H9 (cell line): ENCODE measurements around the gene GRIP2. TPM values are rescaled to one million over a fixed set of nuclear protein-coding genes. Genes with fewer than 3 reads are reported as not detected.

Experiments
- DNase-seq: peaks from one replicate; pipeline ENCODE4 v3.0.0-alpha.2; 2017
- H2AFZ ChIP-seq: one replicate; pipeline ENCODE4 v1.6.1; 2013; ENCODE audit warnings: mild to moderate bottlenecking, low read length, control low read depth, moderate library complexity
- H2AK5ac ChIP-seq: 2 replicates; pipeline ENCODE4 v1.6.1; 2013; ENCODE audit warnings: low read length, control low read depth, mixed read lengths; ENCODE audit not compliant: insufficient read length
- H2BK120ac ChIP-seq: one replicate; pipeline ENCODE4 v1.6.1; 2013; ENCODE audit warnings: low read depth, mild to moderate bottlenecking, low read length, control low read depth, inconsistent platforms; ENCODE audit not compliant: poor library complexity, severe bottlenecking
- H2BK12ac ChIP-seq: 2 replicates; pipeline ENCODE4 v1.6.1; 2013; ENCODE audit warnings: low read length, control low read depth, mixed read lengths, low read depth; ENCODE audit not compliant: insufficient read length
- H2BK15ac ChIP-seq: 2 replicates; pipeline ENCODE4 v1.6.1; 2013; ENCODE audit warnings: low read depth, low read length, control low read depth
- H2BK20ac ChIP-seq: one replicate; pipeline ENCODE4 v1.6.1; 2013; ENCODE audit warnings: low read depth, mild to moderate bottlenecking, low read length, control low read depth, inconsistent platforms; ENCODE audit not compliant: poor library complexity, severe bottlenecking
- H2BK5ac ChIP-seq: 2 replicates; pipeline ENCODE4 v1.6.1; 2013; ENCODE audit warnings: low read length, control low read depth, mixed read lengths; ENCODE audit not compliant: insufficient read length
- H3K14ac ChIP-seq: 2 replicates; pipeline ENCODE4 v1.6.1; 2013; ENCODE audit warnings: low read length, control low read depth; ENCODE audit not compliant: insufficient read depth
- H3K18ac ChIP-seq: 2 replicates; pipeline ENCODE4 v1.6.1; 2013; ENCODE audit warnings: low read depth, mild to moderate bottlenecking, mixed read lengths, low read length, control low read depth; ENCODE audit not compliant: insufficient read length
- H3K23ac ChIP-seq: 2 replicates; pipeline ENCODE4 v1.6.1; 2013; ENCODE audit warnings: low read length, control low read depth, mixed read lengths, low read depth; ENCODE audit not compliant: insufficient read length
- H3K23me2 ChIP-seq: 2 replicates; pipeline ENCODE4 v1.6.1; 2013; ENCODE audit warnings: low read depth, mild to moderate bottlenecking, mixed read lengths, low read length, control low read depth; ENCODE audit not compliant: insufficient read length, poor library complexity, severe bottlenecking
- H3K27ac ChIP-seq: 2 replicates; pipeline ENCODE4 v1.5.1; 2013; ENCODE audit warnings: low read length, control low read depth, mixed read lengths, low read depth; ENCODE audit not compliant: insufficient read length
- H3K27me3 ChIP-seq: 2 replicates; pipeline ENCODE4 v1.6.1; 2013; ENCODE audit warnings: low read length, control low read depth, inconsistent platforms; ENCODE audit not compliant: insufficient read depth
- H3K4ac ChIP-seq: 2 replicates; pipeline ENCODE4 v1.6.1; 2013; ENCODE audit warnings: low read depth, mild to moderate bottlenecking, control low read depth, inconsistent platforms, low read length, moderate library complexity
- H3K4me1 ChIP-seq: 2 replicates; pipeline ENCODE4 v1.6.1; 2013; ENCODE audit warnings: low read length, control low read depth, inconsistent platforms; ENCODE audit not compliant: insufficient read depth
- H3K4me2 ChIP-seq: 2 replicates; pipeline ENCODE4 v1.6.1; 2013; ENCODE audit warnings: low read length, control low read depth, mixed read lengths; ENCODE audit not compliant: insufficient read length, insufficient read depth
- H3K56ac ChIP-seq: 2 replicates; pipeline ENCODE4 v1.6.1; 2013; ENCODE audit warnings: low read depth, mild to moderate bottlenecking, mixed read lengths, low read length, control low read depth; ENCODE audit not compliant: insufficient read length
- H3K79me1 ChIP-seq: 2 replicates; pipeline ENCODE4 v1.6.1; 2013; ENCODE audit warnings: low read depth, mild to moderate bottlenecking, moderate library complexity, low read length, control low read depth, inconsistent platforms; ENCODE audit not compliant: insufficient read depth, poor library complexity, severe bottlenecking
- H3K79me2 ChIP-seq: 2 replicates; pipeline ENCODE4 v1.6.1; 2013; ENCODE audit warnings: low read length, control low read depth, inconsistent platforms; ENCODE audit not compliant: insufficient read depth
- H3K9ac ChIP-seq: 2 replicates; pipeline ENCODE4 v1.6.1; 2013; ENCODE audit warnings: low read length, control low read depth, mixed read lengths; ENCODE audit not compliant: insufficient read length; ENCODE audit errors: extremely low read depth
- H3K9me3 ChIP-seq: one replicate; pipeline ENCODE4 v1.6.1; 2013; ENCODE audit warnings: low read depth, low read length, inconsistent platforms; ENCODE audit not compliant: control insufficient read depth
- H3T11ph ChIP-seq: one replicate; pipeline ENCODE4 v1.6.1; 2013; ENCODE audit warnings: mild to moderate bottlenecking, low read length, control low read depth, inconsistent platforms
- H4K20me1 ChIP-seq: one replicate; pipeline ENCODE4 v1.6.1; 2013; ENCODE audit not compliant: control insufficient read depth, insufficient read length, insufficient read depth
- H4K5ac ChIP-seq: 2 replicates; pipeline ENCODE4 v1.6.1; 2013; ENCODE audit warnings: low read depth, mild to moderate bottlenecking, mixed read lengths, low read length, control low read depth; ENCODE audit not compliant: insufficient read length
- H4K8ac ChIP-seq: replicated peaks from 2 replicates; pipeline ENCODE4 v1.6.1; 2013; ENCODE audit warnings: low read length, control low read depth, mixed read lengths, low read depth; ENCODE audit not compliant: insufficient read length
- H4K91ac ChIP-seq: 2 replicates; pipeline ENCODE4 v1.6.1; 2013; ENCODE audit warnings: low read depth, mild to moderate bottlenecking, moderate library complexity, mixed read lengths, low read length, control low read depth; ENCODE audit not compliant: insufficient read length
- H3K27ac Mint-ChIP-seq, 3 experiments: 2 replicates in 2 of 3; 3 replicates in 1 of 3; pipeline ENCODE4 v1.8.0; 2020 to 2021; ENCODE audit warnings: mixed read lengths in 3 of 3, mild to moderate bottlenecking in 1 of 3, moderate library complexity in 1 of 3
- H3K27me3 Mint-ChIP-seq: 2 replicates; pipeline ENCODE4 v1.8.0; 2021; ENCODE audit warnings: low read depth, mild to moderate bottlenecking, moderate library complexity, mixed read lengths
- H3K36me3 Mint-ChIP-seq, 3 experiments: 2 replicates in 2 of 3; 3 replicates in 1 of 3; pipeline ENCODE4 v1.8.0; 2020 to 2021; ENCODE audit warnings: low read depth in 3 of 3, mixed read lengths in 3 of 3; ENCODE audit not compliant: insufficient read depth in 1 of 3
- H3K4me1 Mint-ChIP-seq, 2 experiments: 2 replicates each; pipeline ENCODE4 v1.8.0; 2020; ENCODE audit warnings: mixed read lengths in 2 of 2
- H3K4me3 Mint-ChIP-seq, 2 experiments: 2 replicates in 1 of 2; 3 replicates in 1 of 2; pipeline ENCODE4 v1.8.0; 2020 to 2021; ENCODE audit warnings: mild to moderate bottlenecking in 2 of 2, mixed read lengths in 2 of 2, moderate library complexity in 1 of 2
- H3K9me3 Mint-ChIP-seq, 2 experiments: 2 replicates in 1 of 2; 3 replicates in 1 of 2; pipeline ENCODE4 v1.8.0; 2020; ENCODE audit warnings: mild to moderate bottlenecking in 2 of 2, mixed read lengths in 2 of 2, moderate library complexity in 1 of 2
- CTCF ChIP-seq: fragments of 200-600 bp; sonication (generic); conservative IDR thresholded peaks from 3 replicates; pipeline ENCODE4 v1.8.0; 2021; ENCODE audit warnings: antibody characterized with exemption, mild to moderate bottlenecking
- WGBS: extraction: QIAGEN DNeasy Blood & Tissue Kit; methylation state at CpG from one replicate; pipeline ENCODE4 v1.1.7; 2013; ENCODE audit warnings: missing lambda C conversion rate, low lambda C conversion rate, mixed read lengths; ENCODE audit not compliant: insufficient read length; ENCODE audit errors: extremely low coverage; 5-methylcytosine and 5-hydroxymethylcytosine counted together
- total RNA-seq: library from RNA; stranded (reverse); gene quantifications from 2 replicates; pipeline ENCODE4 v1.2.1, GENCODE V29; 2021

The GRIP2 gene
- total RNA-seq, 1 experiment from 2014 or later = 3.1 TPM

DNA sequence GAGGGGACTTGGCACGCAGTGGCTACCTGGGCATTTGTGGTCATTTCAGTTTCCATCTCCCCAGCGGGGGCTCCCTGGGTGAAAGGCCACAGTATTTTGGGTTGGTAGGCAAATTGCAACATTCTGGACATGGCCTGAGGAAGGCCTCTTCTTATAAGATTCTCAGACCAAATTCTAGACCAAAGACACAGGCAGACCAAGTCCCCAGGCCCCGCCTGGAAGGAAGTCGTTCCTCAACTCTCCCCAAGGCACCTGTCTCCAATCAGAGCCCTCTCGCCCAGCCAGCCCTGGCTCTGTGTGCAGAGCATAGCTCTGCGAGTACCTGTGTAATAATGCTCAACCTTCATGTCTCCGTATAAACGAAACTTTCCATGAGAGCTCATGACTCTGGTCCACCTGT is 53.1 kb downstream of the GRIP2 start:
- no peak overlapping the region for H2BK15ac ChIP-seq
- H3K79me2 ChIP-seq = no peaks in the 10 kb centered on the region
- no peak overlapping the region for H3K18ac ChIP-seq
- no peak overlapping the region for H3K4me3 Mint-ChIP-seq
- H3K4me1 Mint-ChIP-seq = peaks cover 4 to 7% of the 10 kb centered on the region in 2 experiments
- H2BK120ac ChIP-seq = no peak overlapping the region
- H3K27ac ChIP-seq = no peak overlapping the region
- no peaks in the 10 kb centered on the region for H3K79me1 ChIP-seq
- no peak overlapping the region for H4K8ac ChIP-seq
- no peak overlapping the region for H3K14ac ChIP-seq
- no peaks in the 10 kb centered on the region for H3K27me3 ChIP-seq
- H3K23me2 ChIP-seq = no peaks in the 10 kb centered on the region
- no peak overlapping the region for H3K4me2 ChIP-seq
- no peaks in the 10 kb centered on the region for H4K20me1 ChIP-seq
- DNase-seq = no peak
- no peak overlapping the region for H3K9ac ChIP-seq
- no peak overlapping the region for H4K91ac ChIP-seq
- no peak overlapping the region; a peak in 1 of 7 replicates for H3K27ac Mint-ChIP-seq
- no CpG with 5 or more reads among the region's 8 CpGs for WGBS
- TF ChIP-seq CTCF = no peak
- no peak overlapping the region for H3K4ac ChIP-seq
- H2BK5ac ChIP-seq = no peak overlapping the region
- no peaks in the 10 kb centered on the region for H3K4me1 ChIP-seq
- H3K23ac ChIP-seq = no peak overlapping the region
- H4K5ac ChIP-seq = no peak overlapping the region
- H2AFZ ChIP-seq = no peak overlapping the region
- no peak overlapping the region for H3T11ph ChIP-seq
- no peak overlapping the region for H2BK12ac ChIP-seq
- H2AK5ac ChIP-seq = no peak overlapping the region
- H3K27me3 Mint-ChIP-seq = no peaks in the 10 kb centered on the region
- peaks cover 13 to 53% (median 21%) of the 10 kb centered on the region in 3 experiments; a peak in 6 of 7 replicates for H3K36me3 Mint-ChIP-seq
- no peak overlapping the region for H3K56ac ChIP-seq
- no peaks in the 10 kb centered on the region for H3K9me3 ChIP-seq
- no peaks in the 10 kb centered on the region for H3K9me3 Mint-ChIP-seq
- H2BK20ac ChIP-seq = no peak overlapping the region
